ENCODE measurements around the gene VPS72. TPM values are rescaled to one million over a fixed set of nuclear protein-coding genes. Genes with fewer than 3 reads are reported as not detected.

Gene VPS72
- total and polyA plus RNA-seq, 9 of the 15 experiments (the other 6 are each of a cell fraction or from before 2014, with no cell fraction given) = 7.2 to 131 (median 75.7) TPM

DNA sequence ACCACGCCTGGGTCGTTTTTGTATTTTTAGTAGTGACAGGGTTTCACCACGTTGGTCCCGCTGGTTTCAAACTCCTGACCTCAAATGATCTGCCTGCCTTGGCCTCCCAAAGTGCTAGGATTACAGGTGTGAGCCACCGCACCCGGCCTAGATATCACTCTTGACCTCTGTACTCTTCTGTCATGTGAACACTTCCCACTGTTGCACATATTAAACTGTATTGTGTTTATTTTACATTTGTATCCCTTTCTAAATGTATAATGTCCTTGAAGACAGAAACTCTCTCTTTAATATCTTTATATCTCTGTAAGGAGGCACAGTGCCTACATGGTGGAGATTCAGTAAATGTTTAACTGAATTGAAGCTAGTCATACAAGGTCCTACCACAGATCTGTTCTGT, 45.2 kb upstream of the VPS72 start (continued):
- TF ChIP-seq ZBTB40 (IDR thresholded peaks at IDR 0.05) (no peak), ZBTB40 (CRISPR knock-in tag; IDR thresholded peaks at IDR 0.05) (no peak), USF2 (CRISPR knock-in tag; IDR thresholded peaks at IDR 0.05) (no peak), ZNF224 (CRISPR knock-in tag; IDR thresholded peaks at IDR 0.05) (no peak), DPF2 (IDR thresholded peaks at IDR 0.05) (no peak), POLR3A (IDR thresholded peaks at IDR 0.05; ENCODE audit: borderline replicate concordance, extremely low read depth, insufficient read depth, insufficient read length) (no peak)

All from K562 (cell line).